ENCODE results near the gene TAS2R3.

TAS2R3 gene

DNA sequence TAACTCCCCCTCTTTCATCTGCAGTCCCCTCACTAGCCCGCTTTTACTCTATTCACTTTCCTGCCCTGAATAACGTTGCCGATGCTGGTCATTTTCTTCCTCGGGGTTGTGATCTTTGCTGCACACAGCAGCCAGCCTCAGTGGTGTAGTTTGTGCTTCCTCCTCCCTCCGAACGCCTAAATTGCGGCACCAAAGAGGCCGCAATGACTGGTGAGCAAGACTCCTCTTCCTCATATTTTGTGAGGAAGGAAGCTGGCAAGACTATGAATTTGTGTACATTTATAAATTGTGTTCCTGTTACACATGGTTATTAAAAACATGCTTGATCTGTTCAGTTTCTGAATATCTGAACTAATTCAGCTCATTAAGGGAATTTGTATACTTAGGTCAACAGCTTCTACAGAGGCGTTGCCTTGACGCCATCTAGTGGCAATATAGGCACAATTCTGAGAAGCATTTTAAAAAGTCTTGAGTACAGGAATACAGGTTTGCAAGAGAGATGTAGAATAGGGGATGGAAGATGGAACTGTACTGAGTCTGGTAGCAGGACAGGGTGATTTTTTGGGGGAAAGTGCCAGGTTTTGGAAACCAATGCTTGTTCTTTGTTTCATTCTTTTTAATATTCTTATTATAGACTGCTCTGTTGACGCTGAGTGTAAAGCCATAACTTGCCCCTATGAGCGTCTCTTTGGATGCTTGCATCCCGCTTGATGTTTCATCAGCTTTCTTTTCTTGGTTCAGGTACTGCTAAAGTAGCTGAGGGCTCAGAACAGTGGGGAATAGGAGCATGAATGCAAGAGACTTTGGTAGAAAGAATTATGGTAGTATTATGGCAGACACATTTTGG lies 22.0 kb downstream of the TAS2R3 start:
- peak; percentile 21 for DNase-seq (ENCODE audit: low read depth)

- no peak for DNase-seq (ENCODE audit: low read depth)
These were observed 24.4 kb downstream of the TAS2R3 start for GRCh38 chr7:141788296-141788695.

DNA sequence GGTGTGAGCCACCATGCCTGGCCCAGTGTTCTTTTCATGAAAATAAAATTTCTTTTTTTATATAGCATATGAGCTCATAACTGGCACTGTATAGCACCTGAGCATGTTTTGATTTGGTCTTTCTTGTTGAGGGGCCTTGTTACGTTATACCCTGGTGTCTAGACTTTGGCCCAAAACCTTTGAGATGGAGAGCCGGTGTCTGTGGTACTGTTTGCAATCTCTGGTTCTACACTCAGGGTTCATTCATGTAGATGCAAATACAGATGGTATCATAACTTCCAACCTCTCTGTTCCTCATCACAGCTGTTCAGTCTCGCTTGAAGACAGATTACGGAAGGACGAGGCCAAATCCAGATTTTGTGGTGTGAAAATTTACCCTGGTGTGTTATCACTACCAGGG lies 26.0 kb downstream of the TAS2R3 start, which contains the start of gene TAS2R5:
TAS2R5 (plus strand) TSS at position 301 of the 400 bp plus-strand sequence. CDS start 145 bp downstream, outside the sequence.
- no peak for DNase-seq (ENCODE audit: low read depth)

- no peak for DNase-seq (ENCODE audit: low read depth)
These were observed 28.6 kb downstream of the TAS2R3 start for GRCh38 chr7:141792526-141792925.
